ENCODE results near the gene USP50.
"Not testable (repeated sequence)": the region's sequence is repeated elsewhere in the genome, so short reads cannot be mapped to it uniquely, and the experiment has no call there.

The USP50 gene

GRCh38 chr15:50505656-50506055, 40.8 kb downstream of the USP50 start:
- in situ Hi-C loops (cut with MboI; ENCODE audit: low sequenced_read_pairs): not testable (repeated sequence)

- in situ Hi-C loops (cut with MboI; ENCODE audit: low sequenced_read_pairs): no loop called here
Observed at GRCh38 chr15:50503144-50503543, 43.3 kb downstream of the USP50 start.

- in situ Hi-C loops (cut with MboI; ENCODE audit: low sequenced_read_pairs): no loop called here
Observed at GRCh38 chr15:50501815-50502214, 44.7 kb downstream of the USP50 start.

GRCh38 chr15:50500352-50500751, 46.1 kb downstream of the USP50 start:
- in situ Hi-C loops (cut with MboI; ENCODE audit: low sequenced_read_pairs): no loop called here

- in situ Hi-C loops (cut with MboI; ENCODE audit: low sequenced_read_pairs): no loop called here
Observed at GRCh38 chr15:50496692-50497091, 49.8 kb downstream of the USP50 start.

GRCh38 chr15:50494547-50494946, 51.9 kb downstream of the USP50 start:
- in situ Hi-C loops (cut with MboI; ENCODE audit: low sequenced_read_pairs): not testable (repeated sequence)

- in situ Hi-C loops (cut with MboI; ENCODE audit: low sequenced_read_pairs): no loop called here
Observed at GRCh38 chr15:50493625-50494024, 52.8 kb downstream of the USP50 start.

GRCh38 chr15:50487287-50487686, 59.2 kb downstream of the USP50 start:
- in situ Hi-C loops (cut with MboI; ENCODE audit: low sequenced_read_pairs): no loop called here

- in situ Hi-C loops (cut with MboI; ENCODE audit: low sequenced_read_pairs): no loop called here
Observed at GRCh38 chr15:50485389-50485788, 61.1 kb downstream of the USP50 start.

GRCh38 chr15:50484781-50485180, 61.7 kb downstream of the USP50 start:
- in situ Hi-C loops (cut with MboI; ENCODE audit: low sequenced_read_pairs): no loop called here

- in situ Hi-C loops (cut with MboI; ENCODE audit: low sequenced_read_pairs): no loop called here
Observed at GRCh38 chr15:50476143-50476542, 70.3 kb downstream of the USP50 start.

GRCh38 chr15:50471072-50471471, 75.4 kb downstream of the USP50 start:
- in situ Hi-C loops (cut with MboI; ENCODE audit: low sequenced_read_pairs): no loop called here

- in situ Hi-C loops (cut with MboI; ENCODE audit: low sequenced_read_pairs): no loop called here
Observed at GRCh38 chr15:50463423-50464358, 82.8 kb downstream of the USP50 start.

- in situ Hi-C loops (cut with MboI; ENCODE audit: low sequenced_read_pairs): no loop called here
Observed at GRCh38 chr15:50458348-50459112, 87.9 kb downstream of the USP50 start.

GRCh38 chr15:50452927-50453326, 93.5 kb downstream of the USP50 start:
- in situ Hi-C loops (cut with MboI; ENCODE audit: low sequenced_read_pairs): no loop called here

All from HL-60/S4 treated with phorbol 12-myristate 13-acetate at 8.2 ng/mL for 4 days and 3 days (cell line).